Fibroblast of skin of abdomen (primary cell): Measurements from ENCODE around the gene CHDH.

Experiments used
- DNase-seq: peaks from one replicate; pipeline ENCODE4 v3.0.0-alpha.2; 2013

The CHDH gene

DNA sequence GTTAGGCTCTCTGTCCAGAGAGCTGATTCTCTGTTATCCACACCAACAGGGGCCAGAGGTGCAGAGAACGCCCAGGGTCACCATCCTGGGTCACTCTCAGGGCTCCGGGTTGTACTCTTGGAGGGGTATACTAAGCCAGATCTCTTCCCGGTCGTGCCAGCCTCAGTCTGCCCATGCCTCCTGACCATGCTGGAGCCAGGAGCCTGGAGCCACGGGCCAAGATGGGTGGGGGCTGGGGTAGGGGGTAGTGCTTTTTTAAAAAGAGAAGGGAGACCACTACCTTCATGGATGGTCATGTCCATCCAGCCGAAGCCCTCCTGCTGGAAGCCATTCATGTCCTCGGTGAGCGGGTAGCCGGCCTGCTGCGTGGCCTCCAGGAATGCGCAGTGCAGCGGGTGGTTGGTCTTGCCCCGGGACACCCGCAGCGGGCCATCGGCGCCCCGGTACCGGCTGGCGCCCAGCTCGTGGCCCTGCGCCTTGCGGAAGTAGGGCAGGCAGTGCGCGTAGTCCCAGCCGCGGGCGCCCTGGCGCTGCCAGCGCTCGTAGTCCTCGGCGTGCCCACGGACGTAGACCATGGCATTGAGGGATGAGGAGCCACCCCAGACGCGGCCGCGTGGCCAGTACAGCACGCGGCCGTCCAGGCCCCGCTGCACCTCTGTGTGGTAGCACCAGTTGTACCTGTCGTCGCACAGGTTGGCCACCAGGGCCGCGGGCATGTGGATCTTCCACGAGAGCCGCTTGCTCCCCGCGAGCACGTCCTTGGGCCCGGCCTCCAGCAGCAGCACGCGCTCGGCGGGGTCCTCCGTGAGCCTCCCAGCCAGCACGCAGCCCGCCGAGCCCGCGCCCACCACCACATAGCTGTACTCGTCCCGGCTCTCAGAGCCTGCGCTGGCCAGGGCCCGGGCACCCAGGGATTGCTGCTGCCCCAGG, 22.9 kb downstream of the CHDH start:
- DNase-seq = no peak

DNA sequence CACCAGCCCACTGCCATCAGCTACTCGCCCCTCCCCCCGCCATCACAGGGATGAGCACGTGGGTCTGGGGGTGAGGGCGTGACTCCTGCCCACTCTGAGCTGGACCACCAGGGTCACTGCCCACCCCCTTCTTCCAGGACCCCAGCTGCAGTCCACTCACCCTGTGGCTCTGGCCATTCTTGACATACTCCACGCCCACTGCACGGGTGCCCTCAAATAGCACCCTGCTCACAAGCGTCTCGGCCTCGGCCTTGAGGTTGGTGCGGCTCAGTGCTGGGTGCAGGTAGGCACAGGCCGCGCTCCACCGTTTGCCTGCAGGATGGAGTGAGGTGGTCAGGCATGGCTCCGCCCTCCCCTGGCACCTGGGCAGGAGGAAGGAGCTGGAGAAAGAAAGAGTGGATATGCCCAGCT, 23.9 kb downstream of the CHDH start:
- DNase-seq = no peak

DNA sequence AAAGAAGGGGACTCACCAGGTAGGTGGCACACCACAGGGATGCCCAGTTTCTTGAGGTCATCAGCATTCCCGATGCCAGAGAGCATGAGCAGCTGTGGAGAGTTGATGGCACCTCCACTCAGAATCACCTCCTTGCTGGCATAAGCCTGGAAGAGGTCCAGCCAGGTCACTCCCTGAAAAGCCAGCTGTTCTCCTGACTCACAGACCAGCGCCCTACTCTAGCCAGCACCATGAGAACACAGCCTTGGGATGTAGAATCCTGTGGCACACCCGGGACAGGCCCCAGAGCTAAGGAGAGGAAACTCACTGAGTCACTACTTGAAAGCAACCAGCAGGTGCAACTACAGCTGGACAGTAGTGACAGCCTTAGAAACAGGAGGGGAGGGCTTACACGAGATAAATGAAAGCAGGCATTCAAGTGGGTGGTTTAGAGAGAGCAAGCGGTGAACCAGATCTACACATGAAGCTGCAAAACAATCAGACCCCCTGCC, 24.5 kb downstream of the CHDH start:
- no peak for DNase-seq

DNA sequence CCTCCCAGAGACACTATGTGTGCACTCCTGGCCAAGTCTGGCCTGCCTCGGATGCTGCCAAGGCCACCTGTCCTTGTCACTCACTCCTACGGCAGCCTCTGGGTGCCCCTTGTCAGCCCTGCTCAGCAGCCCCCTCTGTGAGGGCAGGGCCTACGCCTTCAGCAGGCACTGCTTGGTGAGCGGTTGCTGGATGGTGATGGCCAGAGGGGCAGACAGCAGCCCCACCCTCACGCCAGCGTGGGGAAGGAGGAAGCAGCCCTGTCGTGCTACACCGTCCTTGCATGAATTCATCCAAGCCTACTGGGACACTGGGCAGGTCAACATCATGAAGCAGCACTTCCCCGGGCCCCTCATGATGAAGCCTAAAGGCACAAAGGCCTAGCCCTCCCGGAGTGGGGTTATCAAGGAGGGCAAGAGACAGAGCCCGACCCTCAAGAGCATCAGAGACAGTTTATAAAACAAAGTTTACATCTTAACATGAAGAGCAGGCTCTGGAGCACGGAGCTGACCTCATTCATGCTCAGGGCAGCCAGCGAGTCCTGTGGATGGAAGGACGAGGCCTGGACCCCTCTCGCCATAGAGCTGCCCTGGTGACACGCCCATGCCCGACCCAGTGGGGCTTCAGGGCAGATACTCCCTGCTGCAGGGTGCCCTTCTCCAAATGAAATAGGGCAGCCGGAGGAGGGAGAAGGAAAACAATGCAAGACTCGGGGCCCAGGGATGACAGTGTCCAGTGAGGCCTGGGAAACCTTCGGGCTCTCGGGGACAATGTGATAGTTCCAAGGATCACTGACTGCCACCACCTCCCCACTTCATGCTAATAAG, 25.3 kb downstream of the CHDH start:
- DNase-seq = no peak

DNA sequence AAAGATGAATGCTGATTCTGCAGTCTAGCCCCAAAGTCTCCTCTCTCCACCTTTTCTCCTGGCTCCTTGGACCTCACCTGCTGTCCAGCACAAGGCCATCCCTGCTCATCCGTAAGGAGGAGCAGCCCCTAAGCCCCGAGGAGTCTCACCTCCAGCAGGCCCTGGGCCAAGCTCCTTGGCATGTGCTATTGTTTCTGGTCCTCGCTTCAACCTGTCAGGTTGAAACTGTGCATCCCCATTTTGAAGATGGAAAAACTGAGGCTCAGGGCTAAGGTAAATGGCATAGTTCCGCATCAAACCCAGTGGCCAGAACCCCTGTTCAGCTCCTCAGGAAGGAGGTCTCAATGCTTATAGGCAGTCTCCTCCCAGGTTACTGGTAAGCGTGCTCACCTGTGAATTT, 26.1 kb downstream of the CHDH start:
- no peak for DNase-seq

DNA sequence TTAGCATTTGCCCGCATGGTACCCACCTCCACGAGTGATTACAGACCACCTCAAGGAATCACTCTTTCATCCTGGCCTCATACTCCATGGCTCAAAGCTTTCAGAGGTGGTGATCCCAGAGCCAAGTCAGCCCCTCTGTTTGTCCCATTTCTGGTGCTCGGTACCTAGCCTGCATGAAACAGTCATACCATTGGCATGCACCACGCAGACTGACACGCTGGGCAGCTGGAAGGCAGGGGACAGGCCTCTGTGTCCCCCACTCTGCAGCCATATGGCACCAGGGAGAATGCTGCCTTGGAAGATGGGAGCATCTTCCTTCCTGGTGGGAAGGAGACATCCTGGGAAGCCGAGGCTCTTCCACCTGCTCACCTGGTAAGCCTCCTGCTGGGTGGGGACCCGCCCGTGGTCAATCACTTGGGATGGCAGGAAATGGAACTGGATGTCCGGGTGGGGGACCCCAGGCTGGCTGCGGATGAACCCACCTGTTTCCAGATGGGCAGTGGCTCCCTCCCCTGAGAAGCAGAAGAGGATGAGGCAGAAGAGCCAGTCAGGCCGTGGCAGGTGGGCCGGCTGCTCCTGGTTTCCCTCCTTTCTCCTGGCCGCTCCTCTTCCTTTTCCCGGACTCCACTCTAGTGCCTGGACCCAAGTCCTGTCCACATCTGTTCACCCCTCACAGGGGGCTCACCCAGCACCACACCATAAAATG, 26.9 kb downstream of the CHDH start:
- no peak for DNase-seq

DNA sequence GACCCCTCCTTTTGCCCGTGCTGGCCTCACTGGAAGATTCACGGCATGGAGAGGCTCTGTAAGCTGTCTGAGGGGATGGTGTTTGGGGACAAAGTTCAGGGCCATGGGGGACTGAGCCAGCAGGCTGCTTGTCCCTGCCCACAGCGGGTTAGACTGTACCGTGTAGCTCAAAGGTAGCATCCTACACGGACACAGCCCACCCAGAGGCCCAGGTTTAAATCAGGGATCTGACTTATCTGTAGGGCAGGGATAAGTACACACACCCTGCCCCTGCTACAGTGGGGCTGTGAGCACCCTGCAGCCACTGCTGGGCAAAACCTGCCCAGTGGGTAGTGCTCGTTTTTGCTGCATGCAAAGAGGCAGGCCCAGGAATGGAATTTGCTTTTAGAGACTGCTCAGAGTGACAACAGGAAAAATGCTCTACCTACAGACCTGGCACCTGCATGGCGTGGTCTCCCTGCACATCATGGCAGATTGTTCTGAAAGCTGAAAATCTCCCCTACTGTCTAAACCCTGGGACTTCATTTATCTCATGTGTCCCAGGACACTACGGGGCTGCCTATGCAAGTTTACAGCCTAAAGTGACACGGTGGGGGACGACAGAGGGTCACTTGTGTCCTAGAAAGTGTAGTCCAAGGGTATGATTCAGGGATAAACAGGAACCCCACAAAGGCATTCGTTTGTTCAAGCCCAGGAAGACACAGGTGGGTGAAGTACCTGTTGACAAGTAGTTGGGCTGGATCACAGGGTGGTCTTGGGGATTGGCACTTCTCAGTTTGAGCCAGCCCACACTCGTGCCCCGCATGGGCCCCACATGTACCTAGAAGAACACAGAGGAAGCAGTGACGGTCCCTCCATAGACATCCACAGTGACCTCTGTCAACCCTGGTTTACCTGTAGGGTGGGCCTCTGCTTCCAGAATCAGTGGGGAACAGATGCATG, 27.7 kb downstream of the CHDH start:
- no peak for DNase-seq

DNA sequence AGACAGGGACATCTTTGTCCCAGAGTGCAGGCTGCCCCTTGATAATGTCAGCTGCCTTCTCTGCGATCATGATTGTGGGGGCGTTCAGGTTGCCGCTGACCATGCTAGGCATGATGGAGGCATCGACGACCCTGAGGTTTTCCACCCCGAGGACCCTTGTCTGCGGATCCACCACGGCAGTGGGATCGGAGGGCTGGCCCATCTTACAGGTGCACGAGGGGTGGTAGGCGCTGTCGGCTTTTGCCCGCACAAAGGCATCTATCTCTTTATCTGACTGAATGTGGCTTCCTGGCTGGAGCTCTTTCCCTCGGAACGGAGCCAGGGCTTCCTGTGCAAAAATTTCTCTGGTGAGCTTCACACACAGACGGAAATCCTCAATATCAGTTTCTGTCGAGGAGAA, 28.4 kb downstream of the CHDH start:
- DNase-seq = no peak

DNA sequence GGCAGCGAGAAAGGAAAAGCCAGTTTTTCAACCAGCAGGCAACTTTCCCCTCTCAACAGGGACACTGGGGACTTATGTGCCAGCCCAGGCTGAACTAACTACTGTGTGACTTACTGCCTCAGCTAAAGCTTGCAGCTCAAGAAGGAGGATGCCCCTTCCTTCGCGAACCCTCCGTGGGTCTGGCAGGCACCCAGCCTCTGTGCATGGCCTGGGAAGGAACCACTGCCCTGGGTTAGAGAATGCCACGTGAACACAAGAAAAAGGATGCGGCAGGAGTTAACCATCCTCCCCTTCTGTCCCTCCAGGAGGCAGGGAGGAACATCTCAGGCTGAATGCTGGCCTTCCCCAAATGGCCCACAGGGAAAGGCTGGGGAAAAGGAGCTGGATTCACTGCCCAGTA, 29.0 kb downstream of the CHDH start:
- DNase-seq = no peak

DNA sequence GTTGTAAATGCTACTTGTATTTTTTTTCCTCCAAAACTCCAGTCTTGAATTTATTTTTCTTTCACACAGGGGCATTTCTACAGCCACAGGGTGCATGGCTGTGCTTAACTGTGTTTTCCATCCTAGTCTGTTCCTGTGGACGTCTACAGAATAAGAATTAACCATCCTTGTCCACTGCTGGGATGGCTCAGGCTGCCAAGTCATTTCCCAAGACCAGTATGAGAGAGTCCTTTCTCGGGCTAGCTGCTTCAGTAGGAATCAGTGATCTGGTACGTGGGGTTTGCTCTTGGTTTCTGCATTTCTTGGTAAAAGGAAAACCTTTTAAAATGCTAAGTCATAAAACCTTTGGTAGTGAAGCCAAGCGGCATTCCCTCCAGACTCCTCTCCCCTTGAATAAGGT, 29.8 kb downstream of the CHDH start:
- DNase-seq = no peak

DNA sequence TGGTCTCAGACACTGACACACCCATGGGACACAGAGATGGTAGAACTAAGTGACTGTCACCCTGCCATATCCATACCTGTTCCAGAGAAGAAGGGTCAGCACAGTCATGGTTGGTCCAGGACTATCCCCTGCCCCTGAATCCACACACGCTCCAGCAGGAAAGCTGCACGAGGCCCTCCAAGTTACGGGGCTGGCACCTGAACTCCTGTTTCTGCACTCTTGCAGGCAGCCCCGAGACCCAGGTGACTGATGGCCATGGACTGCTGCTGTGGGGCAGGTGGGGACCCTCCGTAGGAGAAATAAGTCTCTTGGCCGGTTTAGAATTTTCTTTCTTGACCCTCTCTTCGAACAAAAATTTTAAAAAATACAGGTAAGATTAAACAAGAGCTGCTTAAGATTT, 30.6 kb downstream of the CHDH start:
- DNase-seq = no peak

DNA sequence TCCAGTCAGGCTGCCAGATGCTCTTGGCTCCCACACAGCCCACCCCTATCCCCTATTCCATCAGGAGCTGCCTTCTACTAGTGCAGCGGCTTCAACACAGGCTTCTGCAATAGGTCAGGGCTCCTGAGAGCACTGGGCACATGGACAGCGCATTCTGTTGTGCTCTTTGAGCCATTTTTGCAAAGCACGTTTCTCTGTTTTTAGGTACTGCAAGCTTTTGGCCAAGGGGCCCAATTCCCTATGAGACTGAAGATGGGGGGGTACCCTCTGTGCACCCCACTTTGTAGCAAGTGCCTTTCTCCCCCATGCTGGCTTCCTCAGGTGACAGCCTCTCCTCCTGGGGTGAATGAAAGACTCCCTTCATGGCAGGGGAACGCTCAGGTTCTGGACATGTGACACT, 31.2 kb downstream of the CHDH start:
- no peak for DNase-seq

DNA sequence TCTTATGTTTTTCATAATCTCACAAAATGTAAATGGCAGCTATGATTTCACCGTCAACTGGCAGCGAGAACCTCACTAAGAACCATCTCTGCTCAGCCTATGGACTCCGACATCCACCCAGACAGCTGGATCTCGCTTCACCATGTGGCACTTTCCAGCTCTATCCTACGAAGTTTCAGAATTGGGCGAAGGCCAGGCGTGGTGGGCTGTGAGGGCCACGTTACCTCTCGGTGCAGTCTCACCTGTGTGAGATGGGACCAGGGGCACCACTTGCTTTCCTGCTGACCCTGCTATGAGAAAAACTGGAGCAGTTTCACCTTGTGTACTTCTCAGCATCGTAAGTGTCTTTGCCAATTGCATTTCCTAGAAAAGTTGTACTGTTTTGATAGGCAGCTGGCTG, 32.3 kb downstream of the CHDH start:
- no peak for DNase-seq

DNA sequence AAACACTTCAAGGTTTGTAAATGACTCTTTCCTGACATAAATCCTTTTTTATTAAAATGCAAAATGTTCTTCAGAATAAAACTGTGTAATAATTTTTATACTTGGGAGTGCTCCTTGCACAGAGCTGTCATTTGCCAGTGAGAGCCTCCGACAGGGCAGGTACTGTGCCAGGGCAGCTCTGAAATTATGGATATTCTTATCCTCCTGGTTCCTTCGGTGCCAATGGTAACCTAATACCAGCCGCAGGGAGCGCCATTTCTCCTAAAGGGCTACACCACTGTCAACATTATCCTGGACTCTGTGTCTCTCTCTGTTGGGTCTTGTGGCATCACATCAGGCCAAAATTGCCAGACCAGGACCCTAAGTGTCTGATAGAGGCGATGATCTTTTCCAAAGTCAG, 33.0 kb downstream of the CHDH start:
- DNase-seq = no peak

DNA sequence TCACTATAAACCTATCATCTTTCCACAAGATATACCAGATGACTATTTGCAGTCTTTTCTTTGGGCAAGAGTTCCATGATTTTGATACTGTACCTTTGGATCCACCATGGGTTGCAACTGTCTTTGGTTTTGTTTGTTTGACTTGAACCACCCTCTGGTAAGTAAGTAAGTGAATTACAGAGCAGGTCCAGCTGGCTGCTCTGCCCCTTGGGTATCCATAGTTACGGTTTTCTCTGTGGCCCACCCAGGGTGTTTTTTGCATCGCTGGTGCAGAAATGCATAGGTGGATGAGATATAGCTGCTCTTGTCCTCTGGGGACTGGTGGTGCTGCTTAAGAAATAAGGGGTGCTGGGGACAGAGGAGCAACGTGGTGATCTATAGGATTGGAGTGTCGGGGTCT, 33.8 kb downstream of the CHDH start:
- no peak for DNase-seq

DNA sequence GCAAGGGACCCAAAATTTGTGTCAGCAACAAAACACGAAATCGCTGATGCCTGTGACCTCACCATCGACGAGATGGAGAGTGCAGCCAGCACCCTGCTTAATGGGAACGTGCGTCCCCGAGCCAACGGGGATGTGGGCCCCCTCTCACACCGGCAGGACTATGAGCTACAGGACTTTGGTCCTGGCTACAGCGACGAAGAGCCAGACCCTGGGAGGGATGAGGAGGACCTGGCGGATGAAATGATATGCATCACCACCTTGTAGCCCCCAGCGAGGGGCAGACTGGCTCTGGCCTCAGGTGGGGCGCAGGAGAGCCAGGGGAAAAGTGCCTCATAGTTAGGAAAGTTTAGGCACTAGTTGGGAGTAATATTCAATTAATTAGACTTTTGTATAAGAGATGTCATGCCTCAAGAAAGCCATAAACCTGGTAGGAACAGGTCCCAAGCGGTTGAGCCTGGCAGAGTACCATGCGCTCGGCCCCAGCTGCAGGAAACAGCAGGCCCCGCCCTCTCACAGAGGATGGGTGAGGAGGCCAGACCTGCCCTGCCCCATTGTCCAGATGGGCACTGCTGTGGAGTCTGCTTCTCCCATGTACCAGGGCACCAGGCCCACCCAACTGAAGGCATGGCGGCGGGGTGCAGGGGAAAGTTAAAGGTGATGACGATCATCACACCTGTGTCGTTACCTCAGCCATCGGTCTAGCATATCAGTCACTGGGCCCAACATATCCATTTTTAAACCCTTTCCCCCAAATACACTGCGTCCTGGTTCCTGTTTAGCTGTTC, 34.9 kb downstream of the CHDH start:
- no peak for DNase-seq

DNA sequence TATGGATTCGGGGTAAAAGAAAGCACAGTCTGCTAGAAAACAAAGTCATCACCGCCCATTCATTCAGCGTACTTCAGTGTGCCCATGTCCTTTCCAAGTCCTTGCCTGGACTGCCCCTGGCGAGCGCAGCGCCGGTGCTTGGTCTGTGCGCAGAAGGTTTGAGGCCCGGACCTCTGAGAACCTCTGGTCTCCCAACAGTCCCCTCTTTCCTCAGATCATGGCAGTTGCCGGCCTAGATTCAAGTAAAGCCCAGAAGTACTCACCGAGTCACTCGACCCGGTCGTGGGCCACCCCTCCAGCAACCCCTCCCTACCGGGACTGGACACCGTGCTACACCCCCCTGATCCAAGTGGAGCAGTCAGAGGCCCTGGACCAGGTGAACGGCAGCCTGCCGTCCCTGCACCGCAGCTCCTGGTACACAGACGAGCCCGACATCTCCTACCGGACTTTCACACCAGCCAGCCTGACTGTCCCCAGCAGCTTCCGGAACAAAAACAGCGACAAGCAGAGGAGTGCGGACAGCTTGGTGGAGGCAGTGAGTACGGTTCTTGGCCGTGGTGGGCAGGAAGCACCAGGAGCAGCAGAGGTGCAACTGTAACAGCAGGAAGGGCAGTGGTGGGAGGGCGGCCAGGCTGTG, 36.3 kb downstream of the CHDH start:
- DNase-seq = no peak

DNA sequence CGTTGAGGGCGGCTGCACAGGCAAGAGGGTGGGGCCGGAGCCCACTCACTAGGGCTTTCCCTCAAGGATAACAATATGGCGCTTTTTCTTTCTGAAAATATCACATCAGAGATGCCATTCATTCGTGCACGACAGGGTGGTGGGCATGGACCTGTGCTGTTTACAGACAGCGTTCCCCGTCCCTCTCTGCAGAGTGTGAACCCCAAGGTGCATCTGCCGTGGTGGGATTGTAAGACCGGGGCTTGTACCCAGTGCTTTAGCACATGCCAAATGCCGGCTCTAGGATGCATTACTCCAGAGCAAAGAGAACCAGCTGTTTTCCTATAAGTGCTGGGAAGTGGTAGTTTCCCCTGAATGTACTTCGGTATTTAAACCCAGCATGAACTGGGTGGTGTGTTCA, 37.0 kb downstream of the CHDH start:
- no peak for DNase-seq

DNA sequence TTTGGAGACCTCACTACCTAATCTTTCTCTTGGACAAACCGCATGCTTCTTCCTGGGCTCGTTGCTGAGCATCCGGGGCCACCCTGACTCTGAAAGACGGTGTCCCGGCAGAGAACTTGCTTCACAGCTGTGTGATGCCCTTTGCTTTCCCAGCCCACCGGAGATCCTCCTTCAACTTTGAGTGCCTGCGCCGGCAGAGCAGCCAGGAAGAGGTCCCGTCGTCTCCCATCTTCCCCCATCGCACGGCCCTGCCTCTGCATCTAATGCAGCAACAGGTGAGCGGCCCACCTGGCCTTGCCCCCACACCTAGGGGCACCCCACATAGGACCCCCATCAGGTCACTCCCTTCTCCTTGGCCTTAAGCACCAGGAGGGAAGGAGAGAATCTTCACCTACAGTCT, 37.7 kb downstream of the CHDH start:
- no peak for DNase-seq

DNA sequence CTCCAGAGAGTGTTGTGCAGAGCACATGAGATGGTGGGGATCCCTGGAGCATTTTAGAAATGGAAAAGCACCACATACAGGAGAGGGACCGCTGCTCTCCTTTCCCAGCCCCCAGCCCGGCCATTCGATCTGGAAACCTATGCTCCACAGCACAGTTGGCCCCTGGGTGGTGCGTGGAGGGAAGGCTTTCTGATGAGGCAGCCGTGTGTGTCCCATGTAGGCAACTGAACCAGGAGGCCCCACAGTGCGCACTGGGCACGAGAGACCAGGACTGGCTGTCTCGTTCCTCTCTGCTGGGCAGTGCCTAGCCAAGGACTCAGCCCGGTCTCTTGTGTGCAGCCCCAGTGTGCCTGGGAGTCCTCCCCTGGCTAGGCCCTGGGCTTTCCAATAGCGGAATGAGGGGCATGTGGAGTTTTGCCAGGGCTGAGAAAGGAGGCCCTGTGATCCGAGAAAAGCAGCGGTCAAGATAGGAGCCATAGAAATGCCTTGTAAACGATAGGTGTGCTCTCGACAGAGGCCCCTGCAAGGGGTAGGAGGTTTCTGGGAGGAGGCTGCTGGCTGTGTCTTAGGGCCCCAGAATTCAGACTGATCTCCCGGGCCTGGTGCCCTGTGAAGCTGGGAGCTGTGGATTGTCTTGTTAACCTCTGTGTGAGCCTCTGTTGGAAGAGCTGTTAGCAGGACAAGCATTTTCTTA, 39.0 kb downstream of the CHDH start:
- DNase-seq = no peak
